H1 (cell line): Measurements from ENCODE around the gene TTC24. TPM values are rescaled to one million over a fixed set of nuclear protein-coding genes. Genes with fewer than 3 reads are reported as not detected.

Experiments
- GABPA ChIP-seq: IDR thresholded peaks from 2 replicates; pipeline ENCODE4 v1.6.1; 2011; ENCODE audit warnings: mild to moderate bottlenecking, low read length, moderate library complexity, borderline replicate concordance; ENCODE audit not compliant: insufficient read depth
- RBBP5 ChIP-seq: IDR thresholded peaks from 2 replicates; pipeline ENCODE4 v1.7.1; 2012; ENCODE audit warnings: low read depth, mild to moderate bottlenecking, inconsistent platforms, low read length, moderate library complexity, borderline replicate concordance
- SIN3A ChIP-seq, 2 experiments: IDR thresholded peaks in 1 of 2; conservative IDR thresholded peaks in 1 of 2; 2 replicates each; pipeline ENCODE4 v1.6.1; 2011 to 2012; ENCODE audit warnings: low read length in 2 of 2, improper control_type of control experiment in 1 of 2, low read depth in 1 of 2, mild to moderate bottlenecking in 1 of 2
- polyA plus RNA-seq, 7 experiments: library from polyadenylated mRNA; depleted of rRNA in 3 of 7; stranded (reverse) in 5 of 7; unstranded in 2 of 7; fragments of >200 nt in 5 of 7; fragments of 200-250 nt in 2 of 7; gene quantifications; 1 replicate in 5 of 7; 2 replicates in 1 of 7; 4 replicates in 1 of 7; pipeline versions ENCODE4 v1.2.1 to v1.2.3, GENCODE V29; 2011 to 2013; ENCODE audit warnings: missing spikeins in 2 of 7, mixed read lengths in 2 of 7
- total RNA-seq: library from RNA; stranded (reverse); fragmentation: NEBNext Ultra II Directional; extraction: Animal tissue kit (Norgen Biotek cat#: 25700); gene quantifications from 2 replicates; pipeline ENCODE4 v1.2.1, GENCODE V29; 2021
- TF ChIP-seq, protein P1 (sequence below): IDR thresholded peaks from 2 replicates; pipeline ENCODE4 v1.6.1; 2012; ENCODE audit warnings: inconsistent platforms
- TF ChIP-seq, protein P2 (sequence below): fragments of 300-600 bp; sonication (generic); IDR thresholded peaks from 2 replicates; pipeline ENCODE4 v1.7.1; 2012; ENCODE audit warnings: low read length, moderate library complexity, mild to moderate bottlenecking, inconsistent platforms; ENCODE audit not compliant: insufficient replicate concordance

TTC24 gene
- total and polyA plus RNA-seq, 2 of the 8 experiments (the other 6 are each of a cell fraction or from before 2014, with no cell fraction given), result 0.08 TPM; not detected in 1

DNA sequence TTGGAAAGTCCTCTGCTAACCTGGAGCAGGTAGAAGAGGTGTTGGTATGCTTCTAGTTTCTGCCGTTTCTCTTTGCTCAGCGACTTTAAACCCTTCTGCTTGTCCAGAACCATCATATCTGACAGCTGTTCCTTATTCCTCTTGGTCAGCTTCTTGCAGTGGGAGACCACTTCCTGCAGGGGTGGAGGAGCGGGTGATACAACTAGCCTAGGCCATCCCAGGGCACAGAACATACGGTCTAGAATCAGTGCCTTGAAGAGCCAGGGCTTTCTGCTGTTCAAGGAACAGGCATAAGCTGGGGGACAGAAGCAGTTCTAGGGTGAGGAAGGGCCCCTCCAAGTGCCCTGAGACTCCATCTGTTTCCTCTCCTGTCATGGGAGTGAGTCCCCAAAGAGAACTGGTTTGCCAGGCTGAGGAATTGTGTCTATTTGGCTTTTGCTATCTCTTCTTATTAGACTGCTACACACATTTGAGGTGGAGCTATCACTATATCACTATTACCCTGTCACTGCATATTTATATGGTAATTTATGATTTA lies 39.6 kb upstream of the TTC24 start (continued):
- TF ChIP-seq, protein P1, sequence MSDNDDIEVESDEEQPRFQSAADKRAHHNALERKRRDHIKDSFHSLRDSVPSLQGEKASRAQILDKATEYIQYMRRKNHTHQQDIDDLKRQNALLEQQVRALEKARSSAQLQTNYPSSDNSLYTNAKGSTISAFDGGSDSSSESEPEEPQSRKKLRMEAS, result no peak
- TF ChIP-seq, protein P2, sequence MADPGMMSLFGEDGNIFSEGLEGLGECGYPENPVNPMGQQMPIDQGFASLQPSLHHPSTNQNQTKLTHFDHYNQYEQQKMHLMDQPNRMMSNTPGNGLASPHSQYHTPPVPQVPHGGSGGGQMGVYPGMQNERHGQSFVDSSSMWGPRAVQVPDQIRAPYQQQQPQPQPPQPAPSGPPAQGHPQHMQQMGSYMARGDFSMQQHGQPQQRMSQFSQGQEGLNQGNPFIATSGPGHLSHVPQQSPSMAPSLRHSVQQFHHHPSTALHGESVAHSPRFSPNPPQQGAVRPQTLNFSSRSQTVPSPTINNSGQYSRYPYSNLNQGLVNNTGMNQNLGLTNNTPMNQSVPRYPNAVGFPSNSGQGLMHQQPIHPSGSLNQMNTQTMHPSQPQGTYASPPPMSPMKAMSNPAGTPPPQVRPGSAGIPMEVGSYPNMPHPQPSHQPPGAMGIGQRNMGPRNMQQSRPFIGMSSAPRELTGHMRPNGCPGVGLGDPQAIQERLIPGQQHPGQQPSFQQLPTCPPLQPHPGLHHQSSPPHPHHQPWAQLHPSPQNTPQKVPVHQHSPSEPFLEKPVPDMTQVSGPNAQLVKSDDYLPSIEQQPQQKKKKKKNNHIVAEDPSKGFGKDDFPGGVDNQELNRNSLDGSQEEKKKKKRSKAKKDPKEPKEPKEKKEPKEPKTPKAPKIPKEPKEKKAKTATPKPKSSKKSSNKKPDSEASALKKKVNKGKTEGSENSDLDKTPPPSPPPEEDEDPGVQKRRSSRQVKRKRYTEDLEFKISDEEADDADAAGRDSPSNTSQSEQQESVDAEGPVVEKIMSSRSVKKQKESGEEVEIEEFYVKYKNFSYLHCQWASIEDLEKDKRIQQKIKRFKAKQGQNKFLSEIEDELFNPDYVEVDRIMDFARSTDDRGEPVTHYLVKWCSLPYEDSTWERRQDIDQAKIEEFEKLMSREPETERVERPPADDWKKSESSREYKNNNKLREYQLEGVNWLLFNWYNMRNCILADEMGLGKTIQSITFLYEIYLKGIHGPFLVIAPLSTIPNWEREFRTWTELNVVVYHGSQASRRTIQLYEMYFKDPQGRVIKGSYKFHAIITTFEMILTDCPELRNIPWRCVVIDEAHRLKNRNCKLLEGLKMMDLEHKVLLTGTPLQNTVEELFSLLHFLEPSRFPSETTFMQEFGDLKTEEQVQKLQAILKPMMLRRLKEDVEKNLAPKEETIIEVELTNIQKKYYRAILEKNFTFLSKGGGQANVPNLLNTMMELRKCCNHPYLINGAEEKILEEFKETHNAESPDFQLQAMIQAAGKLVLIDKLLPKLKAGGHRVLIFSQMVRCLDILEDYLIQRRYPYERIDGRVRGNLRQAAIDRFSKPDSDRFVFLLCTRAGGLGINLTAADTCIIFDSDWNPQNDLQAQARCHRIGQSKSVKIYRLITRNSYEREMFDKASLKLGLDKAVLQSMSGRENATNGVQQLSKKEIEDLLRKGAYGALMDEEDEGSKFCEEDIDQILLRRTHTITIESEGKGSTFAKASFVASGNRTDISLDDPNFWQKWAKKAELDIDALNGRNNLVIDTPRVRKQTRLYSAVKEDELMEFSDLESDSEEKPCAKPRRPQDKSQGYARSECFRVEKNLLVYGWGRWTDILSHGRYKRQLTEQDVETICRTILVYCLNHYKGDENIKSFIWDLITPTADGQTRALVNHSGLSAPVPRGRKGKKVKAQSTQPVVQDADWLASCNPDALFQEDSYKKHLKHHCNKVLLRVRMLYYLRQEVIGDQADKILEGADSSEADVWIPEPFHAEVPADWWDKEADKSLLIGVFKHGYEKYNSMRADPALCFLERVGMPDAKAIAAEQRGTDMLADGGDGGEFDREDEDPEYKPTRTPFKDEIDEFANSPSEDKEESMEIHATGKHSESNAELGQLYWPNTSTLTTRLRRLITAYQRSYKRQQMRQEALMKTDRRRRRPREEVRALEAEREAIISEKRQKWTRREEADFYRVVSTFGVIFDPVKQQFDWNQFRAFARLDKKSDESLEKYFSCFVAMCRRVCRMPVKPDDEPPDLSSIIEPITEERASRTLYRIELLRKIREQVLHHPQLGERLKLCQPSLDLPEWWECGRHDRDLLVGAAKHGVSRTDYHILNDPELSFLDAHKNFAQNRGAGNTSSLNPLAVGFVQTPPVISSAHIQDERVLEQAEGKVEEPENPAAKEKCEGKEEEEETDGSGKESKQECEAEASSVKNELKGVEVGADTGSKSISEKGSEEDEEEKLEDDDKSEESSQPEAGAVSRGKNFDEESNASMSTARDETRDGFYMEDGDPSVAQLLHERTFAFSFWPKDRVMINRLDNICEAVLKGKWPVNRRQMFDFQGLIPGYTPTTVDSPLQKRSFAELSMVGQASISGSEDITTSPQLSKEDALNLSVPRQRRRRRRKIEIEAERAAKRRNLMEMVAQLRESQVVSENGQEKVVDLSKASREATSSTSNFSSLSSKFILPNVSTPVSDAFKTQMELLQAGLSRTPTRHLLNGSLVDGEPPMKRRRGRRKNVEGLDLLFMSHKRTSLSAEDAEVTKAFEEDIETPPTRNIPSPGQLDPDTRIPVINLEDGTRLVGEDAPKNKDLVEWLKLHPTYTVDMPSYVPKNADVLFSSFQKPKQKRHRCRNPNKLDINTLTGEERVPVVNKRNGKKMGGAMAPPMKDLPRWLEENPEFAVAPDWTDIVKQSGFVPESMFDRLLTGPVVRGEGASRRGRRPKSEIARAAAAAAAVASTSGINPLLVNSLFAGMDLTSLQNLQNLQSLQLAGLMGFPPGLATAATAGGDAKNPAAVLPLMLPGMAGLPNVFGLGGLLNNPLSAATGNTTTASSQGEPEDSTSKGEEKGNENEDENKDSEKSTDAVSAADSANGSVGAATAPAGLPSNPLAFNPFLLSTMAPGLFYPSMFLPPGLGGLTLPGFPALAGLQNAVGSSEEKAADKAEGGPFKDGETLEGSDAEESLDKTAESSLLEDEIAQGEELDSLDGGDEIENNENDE, result no peak
- TF ChIP-seq GABPA (no peak), SIN3A (conservative IDR thresholded peaks at IDR 0.05 in 1 of 2, IDR thresholded peaks at IDR 0.05 in 1 of 2; ENCODE audit: low read depth in 1 of 2, low read length in 2 of 2) (no peak), RBBP5 (no peak)
